Measurements from ENCODE around the gene EIF4E3.

EIF4E3 gene

DNA sequence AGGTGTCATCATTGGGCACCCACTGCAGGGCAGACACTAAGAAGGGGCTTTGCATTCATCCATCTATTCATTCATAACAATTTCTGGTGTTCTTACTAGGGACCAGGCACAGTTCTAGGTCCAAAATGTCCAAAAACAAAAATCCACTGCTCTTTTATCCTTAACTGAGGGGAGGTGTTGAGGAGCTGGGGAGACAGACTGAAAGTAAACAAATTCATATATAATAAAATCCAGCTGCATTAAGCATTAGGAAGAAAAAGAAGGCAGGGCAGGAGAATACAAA is 1.1 kb downstream of the EIF4E3 start:
- TF ChIP-seq EZH2phosphoT487 (conservative IDR thresholded peaks at IDR 0.05; ENCODE audit: low read length) = no peak
- TF ChIP-seq, protein P1, sequence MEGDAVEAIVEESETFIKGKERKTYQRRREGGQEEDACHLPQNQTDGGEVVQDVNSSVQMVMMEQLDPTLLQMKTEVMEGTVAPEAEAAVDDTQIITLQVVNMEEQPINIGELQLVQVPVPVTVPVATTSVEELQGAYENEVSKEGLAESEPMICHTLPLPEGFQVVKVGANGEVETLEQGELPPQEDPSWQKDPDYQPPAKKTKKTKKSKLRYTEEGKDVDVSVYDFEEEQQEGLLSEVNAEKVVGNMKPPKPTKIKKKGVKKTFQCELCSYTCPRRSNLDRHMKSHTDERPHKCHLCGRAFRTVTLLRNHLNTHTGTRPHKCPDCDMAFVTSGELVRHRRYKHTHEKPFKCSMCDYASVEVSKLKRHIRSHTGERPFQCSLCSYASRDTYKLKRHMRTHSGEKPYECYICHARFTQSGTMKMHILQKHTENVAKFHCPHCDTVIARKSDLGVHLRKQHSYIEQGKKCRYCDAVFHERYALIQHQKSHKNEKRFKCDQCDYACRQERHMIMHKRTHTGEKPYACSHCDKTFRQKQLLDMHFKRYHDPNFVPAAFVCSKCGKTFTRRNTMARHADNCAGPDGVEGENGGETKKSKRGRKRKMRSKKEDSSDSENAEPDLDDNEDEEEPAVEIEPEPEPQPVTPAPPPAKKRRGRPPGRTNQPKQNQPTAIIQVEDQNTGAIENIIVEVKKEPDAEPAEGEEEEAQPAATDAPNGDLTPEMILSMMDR (IDR thresholded peaks at IDR 0.05; ENCODE audit: insufficient read depth, low read length, poor library complexity, severe bottlenecking) = no peak
- H3K4me2 ChIP-seq (ENCODE audit: low read depth, low read length, poor library complexity, severe bottlenecking) = peak overlapping the region; percentile 55
- H3K27ac ChIP-seq (ENCODE audit: low read depth, low read length) = no peak overlapping the region
- H3K9me3 ChIP-seq (ENCODE audit: insufficient read depth, low read length) = no peaks in the 10 kb centered on the region
- H3F3A ChIP-seq (ENCODE audit: insufficient read depth) = no peaks in the 10 kb centered on the region
- no peak overlapping the region for H3K9ac ChIP-seq (ENCODE audit: low read length)
- H3K4me3 ChIP-seq (ENCODE audit: insufficient read depth, low read length, poor library complexity, severe bottlenecking) = no peak overlapping the region
- no peaks in the 10 kb centered on the region for H3K9me2 ChIP-seq (replicated peaks; ENCODE audit: insufficient read depth, low read length)
- no peaks in the 10 kb centered on the region for H3K79me2 ChIP-seq (ENCODE audit: insufficient read depth, low read length)
- no peaks in the 10 kb centered on the region for H3K27me3 ChIP-seq (ENCODE audit: low read length)
- no peak overlapping the region for H2AFZ ChIP-seq (ENCODE audit: low read depth, low read length, severe bottlenecking)
- H3K36me3 ChIP-seq (ENCODE audit: low read length) = no peaks in the 10 kb centered on the region
- H4K20me1 ChIP-seq (ENCODE audit: low read depth, low read length) = no peaks in the 10 kb centered on the region

DNA sequence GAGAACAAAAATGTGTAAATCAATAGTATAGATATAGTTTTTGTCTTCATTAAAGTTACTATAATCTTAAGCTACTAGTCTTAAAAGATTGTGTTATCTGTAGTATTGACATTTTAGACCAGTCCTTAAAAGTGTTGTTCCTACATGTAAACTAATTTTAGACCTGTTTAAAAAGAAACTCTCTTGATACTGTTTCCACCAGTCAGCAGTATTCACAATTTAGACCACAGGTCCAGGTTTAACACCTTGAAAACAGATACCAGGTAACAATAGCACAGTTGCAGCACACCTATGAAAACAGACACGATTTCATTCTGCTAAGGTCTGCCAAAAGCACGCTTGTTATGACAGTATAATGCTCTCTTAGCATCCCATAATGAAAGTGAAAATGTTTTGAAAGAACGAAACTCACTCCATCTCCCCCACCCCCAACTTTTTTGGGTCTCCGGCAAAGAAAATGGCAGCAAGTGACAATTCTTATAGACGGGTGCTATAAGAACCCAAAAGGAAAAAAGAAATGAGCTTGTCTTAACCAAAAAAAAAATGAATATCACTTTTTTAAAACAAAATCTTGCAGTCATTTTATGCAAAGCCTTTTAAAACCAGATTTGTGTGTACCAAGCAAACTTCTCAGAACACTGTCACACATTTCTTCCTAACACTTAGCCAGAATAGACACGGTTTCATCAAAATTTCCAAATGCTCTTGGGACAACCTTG is 1.6 kb downstream of the EIF4E3 start:
- Histone ChIP-seq H3K27me3 (ENCODE audit: low read length) (no peaks in the 10 kb centered on the region), H3K4me2 (ENCODE audit: low read depth, low read length, poor library complexity, severe bottlenecking) (no peak overlapping the region), H4K20me1 (ENCODE audit: low read depth, low read length) (no peaks in the 10 kb centered on the region), H3K27ac (ENCODE audit: low read depth, low read length) (no peak overlapping the region), H3K4me3 (ENCODE audit: insufficient read depth, low read length, poor library complexity, severe bottlenecking) (no peak overlapping the region), H2AFZ (ENCODE audit: low read depth, low read length, severe bottlenecking) (no peak overlapping the region), H3K9me2 (replicated peaks; ENCODE audit: insufficient read depth, low read length) (no peaks in the 10 kb centered on the region), H3K9me3 (ENCODE audit: insufficient read depth, low read length) (no peaks in the 10 kb centered on the region), H3K79me2 (ENCODE audit: insufficient read depth, low read length) (no peaks in the 10 kb centered on the region), H3F3A (ENCODE audit: insufficient read depth) (no peaks in the 10 kb centered on the region), H3K9ac (ENCODE audit: low read length) (no peak overlapping the region), H3K36me3 (ENCODE audit: low read length) (no peaks in the 10 kb centered on the region)
- TF ChIP-seq EZH2phosphoT487 (conservative IDR thresholded peaks at IDR 0.05; ENCODE audit: low read length) = no peak
- TF ChIP-seq, protein P1 (IDR thresholded peaks at IDR 0.05; ENCODE audit: insufficient read depth, low read length, poor library complexity, severe bottlenecking) = no peak

DNA sequence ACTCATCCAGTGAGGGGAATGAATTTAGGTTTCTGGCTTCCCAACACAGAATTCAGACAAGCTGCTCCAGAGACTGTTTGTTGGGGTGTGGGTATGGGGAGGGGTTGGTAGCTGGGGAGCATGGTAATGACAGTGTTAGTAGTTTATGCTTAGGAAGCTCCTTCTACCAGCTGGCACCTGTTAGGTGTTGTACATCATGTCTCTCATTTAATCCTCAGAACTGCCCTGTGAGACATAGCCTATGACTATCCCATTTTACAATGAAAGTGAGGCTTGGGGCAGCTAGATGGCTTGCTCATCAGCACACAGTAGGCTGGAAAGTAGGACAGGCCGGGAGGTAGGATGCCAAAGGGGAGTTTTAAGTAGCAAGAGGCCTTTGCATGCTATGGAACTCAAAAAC is 2.5 kb downstream of the EIF4E3 start:
- Histone ChIP-seq H3K4me2 (ENCODE audit: low read depth, low read length, poor library complexity, severe bottlenecking) (no peak overlapping the region), H3K9ac (ENCODE audit: low read length) (no peak overlapping the region), H3K9me3 (ENCODE audit: insufficient read depth, low read length) (no peaks in the 10 kb centered on the region), H3K79me2 (ENCODE audit: insufficient read depth, low read length) (no peaks in the 10 kb centered on the region), H3K36me3 (ENCODE audit: low read length) (no peaks in the 10 kb centered on the region), H3F3A (ENCODE audit: insufficient read depth) (no peaks in the 10 kb centered on the region), H3K27ac (ENCODE audit: low read depth, low read length) (no peak overlapping the region), H2AFZ (ENCODE audit: low read depth, low read length, severe bottlenecking) (no peak overlapping the region), H3K4me3 (ENCODE audit: insufficient read depth, low read length, poor library complexity, severe bottlenecking) (no peak overlapping the region), H3K9me2 (replicated peaks; ENCODE audit: insufficient read depth, low read length) (no peaks in the 10 kb centered on the region), H3K27me3 (ENCODE audit: low read length) (no peaks in the 10 kb centered on the region), H4K20me1 (ENCODE audit: low read depth, low read length) (no peaks in the 10 kb centered on the region)
- TF ChIP-seq EZH2phosphoT487 (conservative IDR thresholded peaks at IDR 0.05; ENCODE audit: low read length) = no peak
- TF ChIP-seq, protein P1 (IDR thresholded peaks at IDR 0.05; ENCODE audit: insufficient read depth, low read length, poor library complexity, severe bottlenecking) = no peak
